Liver (tissue), 3 donors: ENCODE results near the gene VSTM2L.

Experiments
- JUND ChIP-seq, 2 donors: IDR thresholded peaks; 2 replicates each; pipeline ENCODE4 v1.6.1; 2016; ENCODE audit warnings: antibody characterized with exemption in 2 of 2
- RAD21 ChIP-seq, 2 donors: IDR thresholded peaks; 2 replicates each; pipeline ENCODE4 v1.6.1; 2016; ENCODE audit warnings: antibody characterized with exemption in 2 of 2, mild to moderate bottlenecking in 2 of 2
- SP1 ChIP-seq: IDR thresholded peaks from 2 replicates; pipeline ENCODE4 v1.6.1; 2018; ENCODE audit warnings: antibody characterized with exemption, mild to moderate bottlenecking
- TF ChIP-seq, protein P1 (sequence below): fragments of 150-350 bp; IDR thresholded peaks from 2 replicates; pipeline ENCODE4 v1.5.1; 2017; ENCODE audit warnings: improper control_type of control experiment, low read depth, low read length; ENCODE audit not compliant: missing input control
- TF ChIP-seq, protein P2 (sequence below): IDR thresholded peaks from 2 replicates; pipeline ENCODE4 v1.6.1; 2016; ENCODE audit warnings: antibody characterized with exemption
- donor health status: healthy.
- donor health status: healthy.

DNA sequence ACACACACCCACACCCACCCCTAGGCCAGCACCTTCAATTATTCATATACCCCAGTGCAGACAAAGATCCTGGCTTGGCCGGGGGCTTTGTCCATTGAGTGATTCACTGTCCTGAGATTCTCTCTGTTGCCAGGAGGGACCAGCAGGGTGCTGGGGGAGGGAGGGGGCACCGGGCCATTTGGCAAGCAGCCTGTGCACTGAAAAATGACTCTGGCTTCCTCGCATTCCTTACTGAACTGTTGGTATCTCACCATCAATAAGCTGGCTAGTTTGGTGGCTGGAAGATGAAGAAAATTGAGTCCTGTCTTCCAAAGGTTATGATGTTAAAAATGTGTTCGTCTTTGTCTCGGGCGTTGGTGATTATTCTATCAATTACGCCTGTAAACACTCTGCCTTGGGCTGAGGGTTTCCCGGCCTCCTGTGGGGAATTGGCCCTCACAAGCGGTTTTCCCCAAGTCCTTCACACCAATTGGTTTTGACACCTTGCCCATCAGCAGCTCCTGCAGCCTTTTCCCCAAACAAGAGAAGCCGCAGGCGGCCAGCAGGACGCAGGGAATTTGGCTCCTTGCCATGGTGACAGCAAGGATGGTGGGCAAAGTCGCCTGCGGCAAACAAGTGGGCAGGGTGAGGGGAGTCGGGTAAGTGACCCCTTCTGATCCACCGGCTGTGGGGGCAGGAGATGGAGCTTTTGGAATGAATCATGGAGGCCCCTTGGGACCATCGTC is 4.9 kb downstream of the VSTM2L start:
- TF ChIP-seq RAD21 (IDR thresholded peaks at IDR 0.05) (no peak), SP1 (no peak), JUND (IDR thresholded peaks at IDR 0.05) (no peak)
- TF ChIP-seq, protein P1, sequence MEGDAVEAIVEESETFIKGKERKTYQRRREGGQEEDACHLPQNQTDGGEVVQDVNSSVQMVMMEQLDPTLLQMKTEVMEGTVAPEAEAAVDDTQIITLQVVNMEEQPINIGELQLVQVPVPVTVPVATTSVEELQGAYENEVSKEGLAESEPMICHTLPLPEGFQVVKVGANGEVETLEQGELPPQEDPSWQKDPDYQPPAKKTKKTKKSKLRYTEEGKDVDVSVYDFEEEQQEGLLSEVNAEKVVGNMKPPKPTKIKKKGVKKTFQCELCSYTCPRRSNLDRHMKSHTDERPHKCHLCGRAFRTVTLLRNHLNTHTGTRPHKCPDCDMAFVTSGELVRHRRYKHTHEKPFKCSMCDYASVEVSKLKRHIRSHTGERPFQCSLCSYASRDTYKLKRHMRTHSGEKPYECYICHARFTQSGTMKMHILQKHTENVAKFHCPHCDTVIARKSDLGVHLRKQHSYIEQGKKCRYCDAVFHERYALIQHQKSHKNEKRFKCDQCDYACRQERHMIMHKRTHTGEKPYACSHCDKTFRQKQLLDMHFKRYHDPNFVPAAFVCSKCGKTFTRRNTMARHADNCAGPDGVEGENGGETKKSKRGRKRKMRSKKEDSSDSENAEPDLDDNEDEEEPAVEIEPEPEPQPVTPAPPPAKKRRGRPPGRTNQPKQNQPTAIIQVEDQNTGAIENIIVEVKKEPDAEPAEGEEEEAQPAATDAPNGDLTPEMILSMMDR, result no peak
- TF ChIP-seq, protein P2, sequence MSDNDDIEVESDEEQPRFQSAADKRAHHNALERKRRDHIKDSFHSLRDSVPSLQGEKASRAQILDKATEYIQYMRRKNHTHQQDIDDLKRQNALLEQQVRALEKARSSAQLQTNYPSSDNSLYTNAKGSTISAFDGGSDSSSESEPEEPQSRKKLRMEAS, result no peak
